HEK293T (cell line): Measurements from ENCODE around the gene MYO18B.

Source experiments
- CTCF ChIA-PET: fragments of 350-600 bp; formaldehyde crosslinking; extraction: SDS; loops from one replicate; lab custom pipeline; 2021; ENCODE audit warnings: antibody characterized with exemption, inconsistent platforms; lab: Yijun Ruan, JAX
- POLR2A ChIA-PET: fragments of 350-600 bp; formaldehyde crosslinking; extraction: SDS; loops from one replicate; lab custom pipeline; 2020; ENCODE audit warnings: antibody characterized with exemption, inconsistent platforms; lab: Yijun Ruan, JAX
- DNase-seq: peaks from one replicate; pipeline ENCODE4 v3.0.0; 2012; ENCODE audit warnings: mixed read lengths; ENCODE audit errors: extremely low spot score
- ARNT ChIP-seq: fragments of 450-650 bp; IDR thresholded peaks from 2 replicates; pipeline ENCODE4 v1.6.1; 2017; ENCODE audit warnings: mild to moderate bottlenecking
- BHLHE40 ChIP-seq: fragments of 450-650 bp; IDR thresholded peaks from 2 replicates; pipeline ENCODE4 v1.6.1; 2016; ENCODE audit warnings: mild to moderate bottlenecking, moderate library complexity, borderline replicate concordance
- CTBP1 ChIP-seq: fragments of 450-650 bp; IDR thresholded peaks from 2 replicates; pipeline ENCODE4 v1.6.1; 2016; ENCODE audit warnings: borderline replicate concordance
- ELF4 ChIP-seq: fragments of 450-650 bp; IDR thresholded peaks from 2 replicates; pipeline ENCODE4 v1.6.1; 2017; ENCODE audit warnings: antibody characterized with exemption
- FOXA1 ChIP-seq: fragments of 450-650 bp; IDR thresholded peaks from 2 replicates; pipeline ENCODE4 v1.6.1; 2016; ENCODE audit warnings: mild to moderate bottlenecking
- FOXK2 ChIP-seq: fragments of 450-650 bp; IDR thresholded peaks from 2 replicates; pipeline ENCODE4 v1.6.1; 2016; ENCODE audit warnings: mild to moderate bottlenecking
- FOXM1 ChIP-seq: fragments of 450-650 bp; IDR thresholded peaks from 2 replicates; pipeline ENCODE4 v1.6.1; 2017; ENCODE audit warnings: mild to moderate bottlenecking, borderline replicate concordance
- HDGF ChIP-seq: fragments of 450-650 bp; IDR thresholded peaks from 2 replicates; pipeline ENCODE4 v1.6.1; 2017; ENCODE audit warnings: antibody characterized with exemption, borderline replicate concordance
- L3MBTL2 ChIP-seq: fragments of 450-650 bp; conservative IDR thresholded peaks from 2 replicates; pipeline ENCODE4 v1.6.1; 2016; ENCODE audit warnings: mild to moderate bottlenecking
- LEF1 ChIP-seq: fragments of 450-650 bp; IDR thresholded peaks from 2 replicates; pipeline ENCODE4 v1.6.1; 2017; ENCODE audit warnings: mild to moderate bottlenecking, borderline replicate concordance
- NFRKB ChIP-seq: fragments of 450-650 bp; IDR thresholded peaks from 2 replicates; pipeline ENCODE4 v1.6.1; 2016; ENCODE audit warnings: mild to moderate bottlenecking, moderate library complexity
- SP1 ChIP-seq: fragments of 450-650 bp; IDR thresholded peaks from 2 replicates; pipeline ENCODE4 v1.6.1; 2017
- SUZ12 ChIP-seq: fragments of 450-650 bp; IDR thresholded peaks from 2 replicates; pipeline ENCODE4 v1.6.1; 2016; ENCODE audit warnings: mild to moderate bottlenecking
- TARDBP ChIP-seq: fragments of 450-650 bp; IDR thresholded peaks from 2 replicates; pipeline ENCODE4 v1.6.1; 2016
- ZNF384 ChIP-seq: fragments of 450-650 bp; IDR thresholded peaks from 2 replicates; pipeline ENCODE4 v1.6.1; 2016
- TF ChIP-seq, protein P1 (sequence below): fragments of 450-650 bp; IDR thresholded peaks from 2 replicates; pipeline ENCODE4 v1.6.1; 2016

MYO18B gene

DNA sequence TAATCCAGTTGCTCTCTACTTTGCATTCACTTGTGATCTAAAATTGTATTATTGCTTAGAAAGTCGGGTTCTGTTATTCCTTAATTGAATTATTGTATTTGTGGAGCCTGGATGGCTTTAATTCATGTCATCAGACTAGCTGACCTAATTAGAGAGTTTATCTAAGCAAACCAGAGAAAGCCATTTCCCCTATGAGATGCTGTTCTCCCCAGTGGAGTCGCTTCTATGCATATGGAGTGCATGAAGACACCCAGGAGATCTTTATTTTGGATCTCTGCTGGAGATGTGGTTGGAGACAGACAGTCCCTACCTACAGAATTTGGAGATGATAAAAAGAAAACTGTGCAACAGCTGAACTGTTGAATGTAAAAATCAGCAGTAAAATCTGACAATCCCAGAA lies 45.2 kb upstream of the MYO18B start:
- POLR2A ChIA-PET = no interaction called here
- TF ChIP-seq SUZ12 (no peak), FOXK2 (no peak), HDGF (no peak), FOXA1 (no peak), LEF1 (no peak), L3MBTL2 (no peak), ZNF384 (no peak), NFRKB (no peak), TARDBP (no peak), ARNT (no peak), FOXM1 (no peak), CTBP1 (no peak), BHLHE40 (no peak), ELF4 (no peak), SP1 (no peak)
- TF ChIP-seq, protein P1, sequence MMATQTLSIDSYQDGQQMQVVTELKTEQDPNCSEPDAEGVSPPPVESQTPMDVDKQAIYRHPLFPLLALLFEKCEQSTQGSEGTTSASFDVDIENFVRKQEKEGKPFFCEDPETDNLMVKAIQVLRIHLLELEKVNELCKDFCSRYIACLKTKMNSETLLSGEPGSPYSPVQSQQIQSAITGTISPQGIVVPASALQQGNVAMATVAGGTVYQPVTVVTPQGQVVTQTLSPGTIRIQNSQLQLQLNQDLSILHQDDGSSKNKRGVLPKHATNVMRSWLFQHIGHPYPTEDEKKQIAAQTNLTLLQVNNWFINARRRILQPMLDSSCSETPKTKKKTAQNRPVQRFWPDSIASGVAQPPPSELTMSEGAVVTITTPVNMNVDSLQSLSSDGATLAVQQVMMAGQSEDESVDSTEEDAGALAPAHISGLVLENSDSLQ = no peak

DNA sequence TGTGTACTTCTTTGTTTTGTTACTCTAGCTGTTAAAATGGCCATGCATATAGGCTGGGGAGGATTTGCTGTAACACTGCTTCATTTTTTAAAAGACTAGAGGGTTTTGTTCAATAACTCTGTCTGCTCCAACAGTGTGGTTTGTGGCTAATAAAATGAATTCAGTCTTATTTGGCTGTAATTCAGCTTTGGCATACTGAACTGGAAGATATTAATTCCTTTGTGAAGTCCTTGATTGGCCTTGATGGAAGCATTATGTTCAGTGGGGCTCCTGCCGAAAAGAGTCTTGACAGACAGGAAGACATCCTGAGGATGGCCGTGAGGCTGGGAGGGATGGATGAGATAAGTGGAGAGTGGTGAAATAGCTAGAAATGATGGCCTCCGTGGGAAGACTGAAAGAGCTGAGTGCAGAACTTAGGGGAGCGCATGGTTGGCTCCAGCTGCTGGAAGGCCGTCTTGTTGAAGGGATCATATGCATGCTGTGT lies 44.8 kb upstream of the MYO18B start:
- ChIA-PET CTCF (no interaction called here), POLR2A (no interaction called here)
- no peak for DNase-seq
- TF ChIP-seq ZNF384 (no peak), BHLHE40 (no peak), FOXM1 (no peak), LEF1 (no peak)

More for the DNA sequence above, 45.2 kb upstream of the MYO18B start:
- CTCF ChIA-PET = no interaction called here
- no peak for DNase-seq

DNA sequence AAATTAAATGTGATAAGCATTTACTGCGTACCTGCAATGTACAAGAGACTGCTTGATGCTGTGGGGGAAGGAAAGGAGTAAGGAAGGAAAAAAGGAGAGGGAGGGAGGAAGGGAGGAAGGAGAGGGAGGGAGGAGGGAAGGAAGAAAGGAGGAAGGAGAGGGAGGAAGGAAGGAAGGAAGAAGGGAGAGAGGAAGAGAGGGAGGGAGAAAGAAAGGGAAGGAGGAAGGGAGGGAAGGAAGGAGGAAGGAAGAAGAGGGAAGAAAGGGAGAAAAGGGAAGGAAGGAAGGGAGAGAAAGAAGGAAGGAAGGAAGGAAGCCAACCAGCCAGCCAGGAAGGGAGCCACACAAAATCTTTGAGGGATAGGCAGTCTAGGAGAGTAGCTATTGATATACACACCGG lies 44.0 kb upstream of the MYO18B start:
- no peak for DNase-seq
- ChIA-PET POLR2A (no interaction called here), CTCF (interaction anchor here (0.7 kb wide), 1 partner anchor 155 kb away, joined by 3 read pairs; no protein-coding TSS in a partner anchor)
- TF ChIP-seq, protein P1 = no peak
- no peak for TF ChIP-seq FOXA1
- TF ChIP-seq LEF1 = no peak
- TF ChIP-seq TARDBP = 0 out of 2 replicates have a peak, but pooled peaks have one; percentile 30

DNA sequence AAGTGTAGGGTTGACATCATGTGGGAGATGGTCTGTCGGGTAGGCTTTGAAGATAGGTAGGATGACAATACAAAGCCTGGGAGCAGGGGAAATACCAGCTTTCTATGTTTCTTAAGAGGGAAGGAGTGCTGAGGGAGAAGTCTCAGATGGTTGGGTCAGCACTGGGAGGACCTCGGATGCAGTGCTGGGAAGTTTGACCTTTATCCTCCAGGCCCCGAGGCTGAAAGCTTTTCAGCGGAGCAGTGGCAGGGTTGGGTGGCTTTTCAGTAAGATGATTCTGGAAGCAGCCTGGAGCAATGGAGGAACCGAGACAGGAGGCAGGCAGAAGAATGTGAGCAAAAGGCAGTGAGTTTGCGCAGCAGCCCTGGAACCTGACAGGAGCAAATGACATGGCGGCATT lies 43.5 kb upstream of the MYO18B start:
- CTCF ChIA-PET = interaction anchor here (0.7 kb wide), 1 partner anchor 155 kb away, joined by 3 read pairs; no protein-coding TSS in a partner anchor

DNA sequence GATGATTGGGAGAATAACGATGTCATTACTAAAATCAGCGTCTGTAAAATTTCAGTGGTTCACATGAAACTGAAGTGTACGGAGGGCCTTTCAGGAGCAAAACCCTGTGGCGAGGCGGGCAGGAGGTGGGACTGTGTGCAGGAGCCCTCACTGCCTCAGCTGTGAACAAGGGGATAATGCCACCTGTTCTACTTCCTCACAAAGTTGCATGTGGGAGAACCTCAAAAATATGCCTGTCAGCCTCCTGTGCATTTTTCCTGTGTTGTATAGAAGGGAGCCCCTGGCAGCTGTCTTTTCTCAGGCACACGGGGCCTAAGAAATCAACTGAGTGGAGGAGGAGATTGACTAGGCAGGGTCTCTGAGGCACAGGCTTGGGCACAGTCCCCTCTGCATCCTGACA lies 43.0 kb upstream of the MYO18B start:
- ChIA-PET POLR2A (no interaction called here), CTCF (interaction anchor here (0.7 kb wide), 1 partner anchor 156 kb away, joined by 3 read pairs; no protein-coding TSS in a partner anchor)
- TF ChIP-seq TARDBP = no peak
- TF ChIP-seq L3MBTL2 = no peak
- TF ChIP-seq ARNT = no peak
- no peak for TF ChIP-seq FOXA1
- TF ChIP-seq LEF1 = no peak
- TF ChIP-seq ELF4 = no peak
- no peak for TF ChIP-seq FOXK2
- no peak for TF ChIP-seq SP1
- TF ChIP-seq, protein P1 = no peak
- no peak for TF ChIP-seq ZNF384
- no peak for TF ChIP-seq BHLHE40
- DNase-seq = no peak

More for the DNA sequence above, 43.5 kb upstream of the MYO18B start:
- TF ChIP-seq ZNF384 = no peak
- TF ChIP-seq, protein P1 = no peak
- DNase-seq = no peak
- POLR2A ChIA-PET = no interaction called here

DNA sequence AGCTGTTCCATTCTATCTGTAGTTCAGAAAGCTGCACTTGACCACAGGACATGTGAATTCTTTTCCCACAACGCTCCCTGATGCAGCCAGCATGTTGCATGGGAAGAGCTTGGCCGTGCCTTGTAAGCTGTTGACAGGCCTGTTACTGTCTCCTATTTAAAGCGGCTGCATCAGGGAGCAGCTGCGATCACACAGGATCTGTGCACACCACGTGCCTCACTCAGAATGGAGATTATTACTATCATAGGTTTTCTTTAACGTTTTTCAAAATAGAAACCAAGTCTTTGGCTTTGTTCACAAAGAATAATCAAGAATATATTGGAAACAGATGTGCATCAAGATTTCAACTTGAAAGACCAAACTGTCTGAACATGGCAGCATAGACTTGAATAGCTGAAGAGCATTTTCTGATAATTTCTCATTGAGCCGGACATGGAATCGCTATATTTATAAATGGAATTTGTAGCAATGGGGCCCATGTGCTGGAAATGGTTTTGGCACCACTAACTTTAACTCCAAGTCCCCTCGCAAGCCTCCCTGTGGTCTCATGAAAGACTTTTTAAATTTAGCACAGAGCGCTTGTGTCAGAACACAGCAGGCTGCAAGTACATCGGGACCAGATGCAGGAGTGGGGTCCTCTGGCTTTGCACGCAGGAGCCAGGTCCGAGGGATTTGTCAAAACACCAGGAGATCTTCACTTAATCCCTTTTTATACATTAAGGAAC lies 40.8 kb upstream of the MYO18B start:
- POLR2A ChIA-PET = no interaction called here
- DNase-seq = no peak
- CTCF ChIA-PET = interaction anchor here (1.5 kb wide), 1 partner anchor 239 kb away, joined by 6 read pairs; no protein-coding TSS in a partner anchor
- TF ChIP-seq L3MBTL2 (no peak), ELF4 (no peak), ZNF384 (no peak), TARDBP (no peak), HDGF (no peak), FOXM1 (no peak), CTBP1 (no peak)
